HG03196 (cell line): ENCODE measurements around the gene PAPOLB.

ENCODE experiments used
- ATAC-seq: cut with Tn5 transposase; IDR thresholded peaks from one replicate; pipeline ENCODE4 v1.9.1; 2021; ENCODE audit not compliant: unreplicated experiment

The PAPOLB gene

DNA sequence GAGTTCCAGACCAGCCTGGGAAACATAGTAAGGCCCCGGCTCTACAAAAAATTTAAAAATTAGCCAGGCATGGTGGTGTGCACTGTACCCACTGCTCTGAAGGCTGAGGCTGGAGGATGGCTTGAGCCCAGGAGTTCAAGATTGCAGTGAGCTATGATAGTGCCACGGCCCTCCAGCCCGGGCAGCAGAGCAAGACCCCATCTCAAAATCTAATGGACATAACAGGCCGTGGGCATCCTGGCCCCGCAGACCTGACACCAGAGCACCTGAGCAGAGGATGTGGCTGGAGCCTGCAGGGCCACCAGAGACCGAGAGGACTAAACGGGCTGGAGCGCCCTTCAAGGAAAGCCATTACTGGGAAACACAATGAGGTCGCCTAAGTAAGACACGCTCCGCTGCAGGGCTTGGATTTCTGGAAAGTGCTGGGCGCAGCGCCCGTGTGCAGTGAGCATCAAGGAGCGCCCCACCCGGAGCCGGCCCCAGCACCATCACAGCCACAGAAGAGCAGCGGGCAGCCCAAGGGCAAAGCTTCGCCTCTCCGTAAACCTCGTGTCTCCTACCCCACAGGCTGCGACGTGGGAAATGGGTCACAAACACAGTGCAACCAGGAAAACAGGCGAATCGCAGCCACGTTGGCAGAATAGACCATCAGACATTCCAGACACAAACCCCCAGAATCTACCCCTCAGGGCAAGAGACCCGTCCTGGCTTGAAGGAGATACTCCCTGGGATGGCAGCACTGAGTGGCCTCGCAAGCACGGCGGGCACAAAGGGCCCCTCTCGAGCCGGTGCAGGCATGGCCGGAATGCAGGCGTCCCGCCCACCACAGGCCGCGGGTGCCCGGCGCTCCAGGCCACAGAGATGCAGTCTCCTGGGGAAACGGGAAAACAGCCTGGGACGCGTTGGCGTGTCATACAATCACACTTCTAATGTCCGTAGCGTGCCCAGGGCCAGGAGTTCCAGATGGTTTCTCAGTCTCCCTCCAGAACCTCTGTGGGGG, 16.8 kb upstream of the PAPOLB start:
- ATAC-seq: no peak

GRCh38 chr7:4876586-4876985, 14.8 kb upstream of the PAPOLB start:
- ATAC-seq: no peak

- ATAC-seq: no peak
Measured at GRCh38 chr7:4875391-4875790, 13.6 kb upstream of the PAPOLB start.

- no peak for ATAC-seq
Measured at GRCh38 chr7:4873071-4873944, 11.5 kb upstream of the PAPOLB start.

DNA sequence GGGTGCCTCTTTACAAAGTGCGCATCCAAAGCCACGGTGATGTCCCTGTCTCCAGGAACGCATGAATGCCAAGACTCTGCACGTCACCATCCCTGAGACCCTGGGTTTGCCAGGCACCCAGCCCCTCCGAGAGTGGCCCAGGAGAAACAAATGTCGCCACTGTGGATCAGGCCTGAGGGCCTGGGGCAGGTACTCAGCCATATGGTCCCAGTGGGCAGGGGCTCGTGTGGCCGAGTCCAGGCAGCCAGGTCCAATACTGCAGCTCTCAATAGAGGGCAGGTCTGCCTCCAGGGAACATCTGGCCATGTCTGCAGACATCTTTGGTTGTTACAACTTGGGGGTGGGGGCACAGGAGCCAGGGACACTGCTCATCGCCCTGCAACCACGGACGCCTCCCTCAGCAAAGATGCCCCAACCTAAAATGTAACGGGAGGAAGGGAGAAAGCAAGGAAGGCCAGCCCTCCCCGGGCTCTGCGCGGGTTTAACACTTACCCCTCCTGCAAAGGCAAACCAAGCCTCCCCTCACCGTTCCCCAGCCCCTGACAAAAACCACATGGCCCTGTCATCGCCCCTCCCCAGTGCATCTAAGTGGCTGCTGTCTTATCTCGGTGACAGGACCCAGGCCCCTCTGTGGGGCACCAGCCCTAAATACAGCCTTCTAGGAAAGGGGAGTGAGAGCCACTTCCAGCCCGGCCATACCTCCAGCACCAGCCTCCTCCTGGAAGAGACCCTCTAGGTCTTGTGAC, 10.3 kb upstream of the PAPOLB start:
- no peak for ATAC-seq

GRCh38 chr7:4871056-4871680, 9.3 kb upstream of the PAPOLB start:
- ATAC-seq: no peak

- no peak for ATAC-seq
Measured at GRCh38 chr7:4868493-4868892, 6.7 kb upstream of the PAPOLB start.

- ATAC-seq: no peak
Measured at GRCh38 chr7:4866528-4867496, 5.0 kb upstream of the PAPOLB start.

GRCh38 chr7:4862156-4862555, 326 bp upstream of the PAPOLB start:
- ATAC-seq: no peak

DNA sequence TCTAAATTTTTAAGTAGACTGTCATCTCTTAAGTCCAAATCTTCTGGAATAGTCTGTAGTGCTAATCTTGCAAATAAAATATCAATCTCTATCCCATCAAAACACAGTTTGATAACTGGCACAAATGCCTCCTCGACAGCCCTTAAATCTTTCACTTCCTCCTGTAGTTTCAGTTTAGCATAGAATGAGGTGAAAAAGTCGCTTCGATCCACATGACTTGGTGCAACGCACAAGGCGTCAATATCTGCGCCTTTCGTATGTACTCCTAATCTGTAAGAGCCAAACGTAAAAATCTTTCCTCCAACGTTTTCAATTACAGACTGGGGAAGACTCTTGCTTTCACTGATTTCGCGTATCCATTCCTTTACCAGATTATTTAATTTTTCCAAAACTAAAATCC, 603 bp downstream of the PAPOLB start:
- ATAC-seq: no peak

DNA sequence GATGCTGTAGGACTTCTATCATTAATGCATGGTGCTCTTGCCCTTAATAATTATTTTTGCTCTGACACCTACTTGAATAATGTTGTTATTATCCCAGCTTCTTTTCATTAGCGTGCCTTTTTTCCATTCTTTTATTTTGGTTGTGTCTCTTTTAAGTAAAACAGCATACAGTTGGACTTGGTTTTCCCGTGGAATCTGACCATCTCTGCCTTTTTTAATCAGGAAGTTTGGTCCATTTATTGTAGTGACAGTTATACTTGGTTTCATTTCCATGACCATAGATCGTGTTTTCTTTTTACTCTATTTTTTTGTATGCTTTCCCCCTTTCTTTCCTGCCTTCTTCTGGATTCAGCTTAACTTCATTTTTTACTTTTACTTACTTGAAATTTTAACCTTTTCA, 4.6 kb downstream of the PAPOLB start:
- ATAC-seq: no peak

- no peak for ATAC-seq
Measured at GRCh38 chr7:4856336-4857057, 5.3 kb downstream of the PAPOLB start.

DNA sequence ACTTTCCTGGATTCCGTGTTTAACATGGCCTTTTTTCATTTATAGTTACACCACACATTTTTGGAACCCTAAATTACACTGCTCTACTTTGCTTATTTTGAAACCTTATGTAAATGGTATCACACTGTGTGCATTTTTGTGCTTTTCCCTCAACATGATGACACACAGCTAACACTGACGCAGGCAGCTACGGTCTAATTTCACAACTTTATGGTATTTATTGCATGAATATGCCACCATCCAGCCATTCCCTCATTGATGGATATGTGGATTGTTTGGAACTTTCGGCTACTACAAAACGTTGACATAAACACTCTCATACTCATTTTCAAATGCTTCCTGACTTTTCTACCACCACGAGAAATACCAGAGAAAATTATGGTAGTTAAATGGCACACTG, 6.9 kb downstream of the PAPOLB start:
- ATAC-seq: no peak

DNA sequence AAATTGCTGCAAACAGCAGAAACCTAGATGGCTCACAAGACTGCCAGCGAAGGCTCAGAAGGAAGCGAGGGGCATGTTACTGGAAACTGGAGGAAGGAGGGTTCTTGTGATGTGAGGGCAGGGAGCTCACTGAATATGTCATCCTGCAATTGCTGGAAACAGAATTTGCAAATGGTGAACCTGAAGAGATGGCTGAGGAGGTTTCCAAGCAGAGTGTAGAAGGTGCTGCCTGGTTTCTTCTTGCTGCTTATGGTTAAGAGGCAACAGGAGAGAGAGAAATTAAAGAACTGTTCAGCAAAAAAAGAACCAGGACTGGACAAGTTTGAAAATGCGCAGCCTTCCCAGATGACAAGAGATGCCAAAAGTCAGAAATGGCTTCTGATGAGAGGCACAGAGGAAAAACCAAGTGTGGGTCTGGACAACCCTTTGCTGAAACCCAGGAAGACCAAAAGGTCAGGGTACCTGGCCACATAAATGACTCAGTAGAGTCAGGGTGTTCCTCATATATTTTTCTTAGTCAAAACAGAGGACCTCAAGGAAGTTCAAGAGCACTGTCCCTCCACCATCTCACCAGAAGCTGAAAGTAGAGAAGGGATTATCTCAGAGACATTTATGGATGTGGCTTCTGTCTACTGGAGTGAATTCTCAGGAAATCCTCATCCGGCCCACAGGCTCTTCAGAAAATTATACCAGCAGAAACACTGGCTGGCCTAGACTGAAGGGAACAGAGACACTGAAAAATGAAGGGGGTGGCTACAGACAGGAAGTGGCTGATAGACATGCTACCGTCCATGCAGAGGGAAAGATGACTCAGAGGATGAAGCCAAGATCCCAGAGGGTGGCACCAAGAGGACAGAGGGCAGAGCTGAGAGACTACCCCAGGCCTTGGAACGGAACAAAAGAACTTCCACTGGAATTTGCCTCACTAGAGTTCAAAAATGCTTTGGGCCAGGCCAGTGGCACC, 10.1 kb downstream of the PAPOLB start:
- no peak for ATAC-seq

DNA sequence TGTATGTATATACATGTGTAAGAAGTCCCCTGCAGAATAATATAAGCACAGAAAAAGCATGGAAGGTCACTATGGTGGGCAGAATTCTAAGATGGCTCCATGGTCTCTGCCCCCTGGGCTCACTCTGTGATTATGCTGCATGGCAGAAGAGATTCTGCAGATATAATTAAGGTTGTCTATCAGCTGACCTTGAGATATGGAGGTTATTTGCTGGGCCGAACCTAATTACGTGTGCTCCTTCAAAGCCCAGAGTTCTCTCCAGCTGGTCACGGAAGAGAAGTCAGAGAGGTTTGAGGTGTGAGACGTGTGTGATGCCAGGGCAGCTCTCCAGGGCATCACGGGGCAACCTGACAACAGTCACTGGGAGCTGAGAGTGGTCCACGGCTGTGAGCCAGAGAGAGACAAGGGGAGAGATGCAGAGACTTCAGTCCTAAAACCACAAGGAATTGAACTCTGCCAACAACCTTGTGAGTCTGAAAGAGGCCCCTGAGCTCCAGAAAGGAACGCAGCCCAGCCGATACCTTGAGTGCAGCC, 11.5 kb downstream of the PAPOLB start:
- ATAC-seq: no peak

DNA sequence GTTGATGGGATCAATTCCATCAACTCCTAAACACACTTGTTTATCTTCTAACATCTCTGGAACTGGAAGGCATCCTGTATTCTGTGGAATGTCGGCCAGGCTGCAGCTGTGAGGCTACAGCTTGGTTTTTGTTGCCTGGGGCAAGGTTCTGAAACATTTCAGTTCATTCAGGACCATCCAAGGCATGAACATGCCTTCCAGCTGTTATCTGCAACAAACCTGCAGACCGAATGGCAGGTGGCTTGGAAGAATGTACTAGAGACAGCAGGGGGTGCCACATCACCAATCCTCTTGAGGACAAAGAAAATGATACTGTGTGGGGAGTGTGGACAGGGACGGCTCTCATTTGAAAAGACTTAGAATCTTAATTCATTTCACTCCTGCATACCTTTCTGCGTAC, 12.4 kb downstream of the PAPOLB start:
- ATAC-seq: no peak

DNA sequence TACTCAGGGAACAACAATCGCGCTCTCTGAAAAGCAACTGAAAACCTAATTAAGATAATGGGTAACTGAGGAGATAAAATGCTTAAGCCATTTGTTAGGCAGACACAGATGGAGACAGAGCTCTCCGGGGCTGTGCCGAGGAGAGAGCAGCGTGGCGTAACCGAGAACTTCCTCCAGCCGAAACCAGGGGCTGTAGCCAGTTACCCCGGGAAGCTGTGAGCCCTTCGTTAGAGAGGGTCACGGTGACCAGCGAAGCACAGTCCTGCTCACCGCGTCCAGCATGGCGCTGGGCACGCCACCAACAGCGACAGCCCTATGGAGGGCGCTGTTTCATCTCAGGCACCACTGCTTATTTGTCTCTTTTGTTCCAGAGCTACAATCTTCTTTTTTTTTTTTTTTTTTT, 16.1 kb downstream of the PAPOLB start:
- ATAC-seq: no peak
